ENCODE data around the gene SNAPIN. TPM values are rescaled to one million over a fixed set of nuclear protein-coding genes. Genes with fewer than 3 reads are reported as not detected.
A peak's percentile ranks its signal among the peaks of the same experiment; 100 is the strongest.

SNAPIN gene
- total and polyA plus RNA-seq, 7 donors = 30.0 to 94.5 (median 51.2) TPM

DNA sequence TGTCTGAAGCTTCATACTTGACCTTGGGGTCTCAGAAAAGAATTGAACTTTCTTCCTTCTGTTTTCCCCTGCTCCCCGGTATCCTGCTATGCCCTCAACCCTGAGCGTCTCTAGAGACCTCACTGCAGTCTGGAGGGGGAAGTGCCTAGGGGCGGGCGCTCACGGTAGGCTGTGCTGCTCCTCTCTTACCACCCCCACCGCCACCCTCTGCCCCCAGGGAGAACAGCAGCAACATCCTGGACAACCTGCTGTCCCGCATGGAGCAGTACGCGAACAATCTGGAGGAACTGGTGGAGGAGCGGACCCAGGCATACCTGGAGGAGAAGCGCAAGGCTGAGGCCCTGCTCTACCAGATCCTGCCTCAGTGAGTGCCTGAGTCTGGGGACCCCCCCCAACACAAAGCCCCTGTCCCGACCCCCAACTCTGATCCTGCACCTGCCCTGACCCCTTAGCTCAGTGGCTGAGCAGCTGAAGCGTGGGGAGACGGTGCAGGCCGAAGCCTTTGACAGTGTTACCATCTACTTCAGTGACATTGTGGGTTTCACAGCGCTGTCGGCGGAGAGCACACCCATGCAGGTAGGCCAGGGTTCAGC lies 30.3 kb downstream of the SNAPIN start:
- Histone ChIP-seq H3K9me3 (no peaks in the 10 kb centered on the region), H3K27me3 (no peaks in the 10 kb centered on the region), H3K4me3 (no peak overlapping the region), H3K36me3 (no peaks in the 10 kb centered on the region), H3K27ac (no peak overlapping the region), H3K4me1 (no peaks in the 10 kb centered on the region)
- TF ChIP-seq POLR2AphosphoS5 (IDR thresholded peaks at IDR 0.05) (no peak), EP300 (IDR thresholded peaks at IDR 0.05) (no peak), POLR2A (IDR thresholded peaks at IDR 0.05) (no peak)
- TF ChIP-seq, protein P1, sequence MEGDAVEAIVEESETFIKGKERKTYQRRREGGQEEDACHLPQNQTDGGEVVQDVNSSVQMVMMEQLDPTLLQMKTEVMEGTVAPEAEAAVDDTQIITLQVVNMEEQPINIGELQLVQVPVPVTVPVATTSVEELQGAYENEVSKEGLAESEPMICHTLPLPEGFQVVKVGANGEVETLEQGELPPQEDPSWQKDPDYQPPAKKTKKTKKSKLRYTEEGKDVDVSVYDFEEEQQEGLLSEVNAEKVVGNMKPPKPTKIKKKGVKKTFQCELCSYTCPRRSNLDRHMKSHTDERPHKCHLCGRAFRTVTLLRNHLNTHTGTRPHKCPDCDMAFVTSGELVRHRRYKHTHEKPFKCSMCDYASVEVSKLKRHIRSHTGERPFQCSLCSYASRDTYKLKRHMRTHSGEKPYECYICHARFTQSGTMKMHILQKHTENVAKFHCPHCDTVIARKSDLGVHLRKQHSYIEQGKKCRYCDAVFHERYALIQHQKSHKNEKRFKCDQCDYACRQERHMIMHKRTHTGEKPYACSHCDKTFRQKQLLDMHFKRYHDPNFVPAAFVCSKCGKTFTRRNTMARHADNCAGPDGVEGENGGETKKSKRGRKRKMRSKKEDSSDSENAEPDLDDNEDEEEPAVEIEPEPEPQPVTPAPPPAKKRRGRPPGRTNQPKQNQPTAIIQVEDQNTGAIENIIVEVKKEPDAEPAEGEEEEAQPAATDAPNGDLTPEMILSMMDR (IDR thresholded peaks at IDR 0.05) = no peak
- DNase-seq = no peak
- 84 to 90% methylated on average over 18 of the region's 18 CpGs for WGBS, 2 donors
- intact Hi-C loops (cut with DNase I) = no loop called here

DNA sequence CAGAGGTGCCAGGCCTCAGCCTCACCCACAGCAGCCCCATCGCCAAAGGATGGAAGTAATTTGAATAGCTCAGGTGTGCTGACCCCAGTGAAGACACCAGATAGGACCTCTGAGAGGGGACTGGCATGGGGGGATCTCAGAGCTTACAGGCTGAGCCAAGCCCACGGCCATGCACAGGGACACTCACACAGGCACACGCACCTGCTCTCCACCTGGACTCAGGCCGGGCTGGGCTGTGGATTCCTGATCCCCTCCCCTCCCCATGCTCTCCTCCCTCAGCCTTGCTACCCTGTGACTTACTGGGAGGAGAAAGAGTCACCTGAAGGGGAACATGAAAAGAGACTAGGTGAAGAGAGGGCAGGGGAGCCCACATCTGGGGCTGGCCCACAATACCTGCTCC lies 35.0 kb downstream of the SNAPIN start:
- no peaks in the 10 kb centered on the region for H3K27me3 ChIP-seq
- no peak overlapping the region for H3K27ac ChIP-seq
- TF ChIP-seq POLR2AphosphoS5 (IDR thresholded peaks at IDR 0.05) (no peak), POLR2A (IDR thresholded peaks at IDR 0.05) (no peak), EP300 (IDR thresholded peaks at IDR 0.05) (no peak)
- TF ChIP-seq, protein P1 (IDR thresholded peaks at IDR 0.05) = no peak
- H3K4me3 ChIP-seq = no peak overlapping the region
- H3K9me3 ChIP-seq = no peaks in the 10 kb centered on the region
- no peaks in the 10 kb centered on the region for H3K36me3 ChIP-seq
- 65 to 85% methylated on average over 4 of the region's 4 CpGs for WGBS, 2 donors
- intact Hi-C loops (cut with DNase I) = no loop called here
- no peak for DNase-seq
- peaks cover 0 to 15% (median 7%) of the 10 kb centered on the region in 4 donors for H3K4me1 ChIP-seq

DNA sequence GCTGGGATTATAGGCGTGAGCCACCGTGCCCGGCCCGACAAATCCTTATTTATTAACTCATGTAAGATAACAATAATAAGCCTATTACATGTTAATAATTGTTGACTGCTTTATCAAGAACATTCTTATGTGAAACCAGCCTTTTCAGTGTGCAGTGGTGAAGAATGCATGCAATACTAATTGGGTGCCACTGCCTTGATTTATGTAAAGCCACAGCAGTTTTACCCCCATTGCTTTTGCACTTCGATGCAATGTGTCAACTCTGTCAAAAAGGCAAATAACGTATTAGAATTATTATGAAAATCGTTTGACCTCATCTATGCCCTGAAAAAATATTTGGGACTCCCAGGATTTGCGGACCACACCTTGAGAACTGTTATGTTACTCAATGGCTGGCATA lies 38.2 kb downstream of the SNAPIN start:
- Histone ChIP-seq H3K9me3 (no peaks in the 10 kb centered on the region), H3K4me3 (no peak overlapping the region), H3K36me3 (no peaks in the 10 kb centered on the region), H3K4me1 (peaks cover 0 to 26% (median 12%) of the 10 kb centered on the region in 4 donors), H3K27me3 (no peaks in the 10 kb centered on the region), H3K27ac (peak overlapping the region; percentile 73 to 86 (median 78))
- intact Hi-C loops (cut with DNase I) = no loop called here
- 91 to 92% methylated on average over 8 of the region's 8 CpGs for WGBS, 2 donors
- TF ChIP-seq, protein P1 (IDR thresholded peaks at IDR 0.05) = no peak
- TF ChIP-seq EP300 (IDR thresholded peaks at IDR 0.05) (no peak), POLR2AphosphoS5 (IDR thresholded peaks at IDR 0.05) (no peak), POLR2A (IDR thresholded peaks at IDR 0.05) (no peak)
- DNase-seq = no peak

DNA sequence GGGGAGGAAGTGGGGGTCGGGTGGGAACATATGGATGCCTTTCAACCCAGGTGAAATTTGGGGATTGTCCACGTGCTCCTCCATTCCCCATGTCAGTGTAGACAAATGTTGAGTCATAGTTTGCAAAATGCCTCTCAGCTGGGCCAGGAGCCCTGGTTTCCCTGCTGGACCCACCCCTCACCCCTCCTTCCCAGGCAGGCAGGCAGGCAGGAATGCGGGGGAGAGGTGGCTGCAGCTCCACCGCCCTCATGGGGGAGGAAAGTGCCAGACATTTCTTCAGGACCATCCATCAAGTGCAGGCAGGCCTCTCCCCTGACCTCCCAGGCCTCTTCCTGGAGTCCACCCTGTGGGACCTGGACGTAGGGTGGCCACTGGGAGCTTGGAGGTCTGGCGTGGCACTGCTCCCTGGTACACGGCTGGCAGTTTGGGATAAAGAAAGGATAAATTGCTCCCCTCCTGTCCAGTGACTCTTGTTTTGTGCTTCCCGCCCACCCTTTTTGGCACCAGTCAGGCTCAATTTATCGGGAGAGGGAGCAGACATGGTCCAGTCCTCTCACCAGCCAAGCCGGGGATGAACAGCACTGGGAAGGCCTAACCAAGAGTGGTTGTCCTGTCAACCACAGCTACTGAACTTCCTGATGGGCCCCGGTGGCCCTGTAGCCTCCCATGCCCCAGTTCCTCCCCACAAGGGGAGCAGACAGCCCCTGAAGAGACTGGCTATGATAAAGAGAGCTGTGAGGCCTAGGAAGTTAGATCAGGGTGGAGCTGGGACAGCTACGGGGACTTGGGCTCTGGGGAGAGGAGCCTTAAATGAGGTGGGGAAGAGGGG lies 38.9 kb downstream of the SNAPIN start:
- intact Hi-C loops (cut with DNase I) = no loop called here
- H3K4me3 ChIP-seq = peak overlapping the region in 1 of 4 donors; percentile 19
- no peaks in the 10 kb centered on the region for H3K36me3 ChIP-seq
- no peaks in the 10 kb centered on the region for H3K27me3 ChIP-seq
- peaks cover 0 to 26% (median 12%) of the 10 kb centered on the region in 4 donors for H3K4me1 ChIP-seq
- peak overlapping the region; percentile 73 to 86 (median 78) for H3K27ac ChIP-seq
- DNase-seq = peak; percentile 82
- 79 to 90% methylated on average over 12 of the region's 12 CpGs for WGBS, 2 donors
- no peaks in the 10 kb centered on the region for H3K9me3 ChIP-seq
- no peak for TF ChIP-seq EP300 (IDR thresholded peaks at IDR 0.05)
- TF ChIP-seq, protein P1 (IDR thresholded peaks at IDR 0.05) = no peak
- TF ChIP-seq POLR2AphosphoS5 (IDR thresholded peaks at IDR 0.05) = peak in 1 of 4 donors; percentile 34

All from sigmoid colon (tissue), 7 donors.